ENCODE data around the gene MTG2.

- TF ChIP-seq POLR2A (IDR thresholded peaks at IDR 0.05; ENCODE audit: low read depth, low read length) (no peak), CTCF (conservative IDR thresholded peaks at IDR 0.05; ENCODE audit: low read depth, low read length) (no peak), RAD21 (IDR thresholded peaks at IDR 0.05; ENCODE audit: low read length) (no peak), MAZ (IDR thresholded peaks at IDR 0.05; ENCODE audit: borderline replicate concordance, low read depth, low read length) (no peak), BHLHE40 (IDR thresholded peaks at IDR 0.05; ENCODE audit: low read depth, low read length) (no peak), RCOR1 (IDR thresholded peaks at IDR 0.05; ENCODE audit: insufficient replicate concordance, low read length) (no peak), MAFK (IDR thresholded peaks at IDR 0.05; ENCODE audit: low read depth, low read length) (no peak), FOS (IDR thresholded peaks at IDR 0.05; ENCODE audit: low read depth, low read length) (no peak), CEBPB (IDR thresholded peaks at IDR 0.05; ENCODE audit: low read depth, low read length) (no peak), ELK1 (IDR thresholded peaks at IDR 0.05; ENCODE audit: borderline replicate concordance, low read depth, low read length) (no peak), USF2 (IDR thresholded peaks at IDR 0.05; ENCODE audit: low read depth, low read length) (no peak)
Measured at GRCh38 chr20:62168061-62168460, 14.8 kb upstream of the MTG2 start.

All from IMR-90 (cell line).